Psoas muscle (tissue), 7 donors: ENCODE results near the gene CCDC179. TPM values are rescaled to one million over a fixed set of nuclear protein-coding genes. Genes with fewer than 3 reads are reported as not detected.

ENCODE experiments used
- polyA plus RNA-seq, 3 donors: library from polyadenylated mRNA; stranded (reverse); fragments of 200-250 nt; gene quantifications; one replicate each; pipeline ENCODE4 v1.2.3, GENCODE V29; 2013
- total RNA-seq, 4 donors: library from RNA; stranded (reverse); fragmentation: NEBNext Ultra II Directional in 2 of 4; extraction: Animal tissue kit (Norgen Biotek cat#: 25700) in 2 of 4; gene quantifications; one replicate each; pipeline versions ENCODE4 v1.2.1 to v1.2.4, GENCODE V29; 2021 to 2023
- donor health status: healthy with polysubstance abuse.
- donor health status: DM: no; HTN: no; CAD: no; lungs with moderate emphysema.
- donor health status: Bipolar disorder and iron deficiency.
- donor health status: healthy.
- donor health status: DM: no; HTN: no; CAD: no.
- donor health status: DM: no; HTN: no; CAD: no.
- donor health status: DM: yes; HTN: yes; CAD: no.

Gene CCDC179
- total and polyA plus RNA-seq, 7 donors, result not detected

Other genes with a start within 250 kb of the CCDC179 start
- 1 to 10 TPM; 1.4 to 2.2 (median 1.7) TPM for gene FANCF, start 234.7 kb downstream of the CCDC179 start, total RNA-seq
- 1 to 10 TPM; 1.3 to 5.1 (median 2.4) TPM for gene FANCF, start 234.7 kb downstream of the CCDC179 start, polyA plus RNA-seq
- 1 to 10 TPM; 2.2 to 4.6 (median 2.9) TPM for gene GAS2, start 193.9 kb downstream of the CCDC179 start, total RNA-seq
- gene GAS2, start 193.9 kb downstream of the CCDC179 start, polyA plus RNA-seq, result 1 to 10 TPM in 1 of 3 donors, under 1 TPM in 2; 0.51 to 2.9 (median 0.63) TPM
- gene SVIP, start 30.7 kb downstream of the CCDC179 start, total RNA-seq, result 10 to 100 TPM; 18.0 to 29.1 (median 20.9) TPM
- gene SVIP, start 30.7 kb downstream of the CCDC179 start, polyA plus RNA-seq, result 10 to 100 TPM in 1 of 3 donors, 1 to 10 TPM in 2; 3.9 to 11.9 (median 8.9) TPM